HepG2 (cell line): Measurements from ENCODE around the gene DHX16. TPM values are rescaled to one million over a fixed set of nuclear protein-coding genes. Genes with fewer than 3 reads are reported as not detected.
A peak's percentile ranks its signal among the peaks of the same experiment; 100 is the strongest.

Experiments
- HOXA5 ChIP-seq: sonication (generic); formaldehyde crosslinking; IDR thresholded peaks from 2 replicates; pipeline ENCODE4 v1.4.0; 2020; ENCODE audit warnings: missing genetic modification reagents
- JUNB ChIP-seq: sonication (generic); formaldehyde crosslinking; IDR thresholded peaks from 2 replicates; pipeline ENCODE4 v1.8.0; 2022; ENCODE audit warnings: missing genetic modification reagents, mild to moderate bottlenecking, borderline replicate concordance
- SRSF1 ChIP-seq: fragments of 200-400 bp; formaldehyde crosslinking; optimal IDR thresholded peaks from 2 replicates; pipeline ENCODE3; 2017; ENCODE audit warnings: mild to moderate bottlenecking, low read depth, low read length, moderate library complexity
- TARDBP ChIP-seq: sonication (generic); formaldehyde crosslinking; IDR thresholded peaks from 2 replicates; pipeline ENCODE4 v1.8.0; 2022; ENCODE audit warnings: mild to moderate bottlenecking, missing genetic modification reagents
- ZNF747 ChIP-seq: sonication (generic); formaldehyde crosslinking; IDR thresholded peaks from 2 replicates; pipeline ENCODE4 v1.8.1; 2023; ENCODE audit warnings: missing genetic modification reagents, mild to moderate bottlenecking, borderline replicate concordance
- ZSCAN25 ChIP-seq: sonication (generic); formaldehyde crosslinking; IDR thresholded peaks from 2 replicates; pipeline ENCODE4 v1.8.0; 2022; ENCODE audit warnings: mild to moderate bottlenecking, missing genetic modification reagents
- polyA plus RNA-seq, 8 experiments: library from polyadenylated mRNA; depleted of rRNA in 3 of 8; stranded (reverse) in 7 of 8; unstranded in 1 of 8; fragments of >200 nt; fragmentation: Illumina TruSeq in 4 of 8; extraction: Trizol in 4 of 8; gene quantifications; 2 replicates each; pipeline versions ENCODE4 v1.2.1 to v1.2.3, GENCODE V29; 2011 to 2016; ENCODE audit warnings: low read depth in 4 of 8, missing spikeins in 1 of 8, mixed read lengths in 1 of 8; ENCODE audit not compliant: insufficient read depth in 1 of 8
- total RNA-seq, 5 experiments: library from RNA; depleted of rRNA; stranded (reverse); fragments of >200 nt; fragmentation: Illumina TruSeq; extraction: Trizol; gene quantifications; 2 replicates each; pipeline ENCODE4 v1.2.3, GENCODE V29; 2016; ENCODE audit warnings: low read depth in 1 of 5
- TF ChIP-seq, protein P1 (sequence below): sonication (generic); formaldehyde crosslinking; IDR thresholded peaks from 2 replicates; pipeline ENCODE4 v1.5.0; 2020; ENCODE audit warnings: mild to moderate bottlenecking, missing genetic modification reagents, borderline replicate concordance
- TF ChIP-seq, protein P2 (sequence below): sonication (generic); formaldehyde crosslinking; IDR thresholded peaks from 2 replicates; pipeline ENCODE4 v1.5.0; 2020; ENCODE audit warnings: missing genetic modification reagents
- TF ChIP-seq, protein P3 (sequence below): sonication (generic); formaldehyde crosslinking; IDR thresholded peaks from 2 replicates; pipeline ENCODE4 v1.5.1; 2020; ENCODE audit warnings: mild to moderate bottlenecking, moderate library complexity, missing genetic modification reagents

Gene DHX16
- total and polyA plus RNA-seq, 2 of the 13 experiments (the other 11 are each of a cell fraction or from before 2014, with no cell fraction given): 57.0 to 58.5 TPM

- TF ChIP-seq ZNF747 (peak; percentile 97), ZSCAN25 (peak; percentile 85), SRSF1 (peak; percentile 94), JUNB (CRISPR knock-in tag) (no peak), HOXA5 (CRISPR knock-in tag) (peak; percentile 85), TARDBP (CRISPR knock-in tag) (peak; percentile 70; the same call in 1 of the 2 replicates)
- TF ChIP-seq, protein P1, sequence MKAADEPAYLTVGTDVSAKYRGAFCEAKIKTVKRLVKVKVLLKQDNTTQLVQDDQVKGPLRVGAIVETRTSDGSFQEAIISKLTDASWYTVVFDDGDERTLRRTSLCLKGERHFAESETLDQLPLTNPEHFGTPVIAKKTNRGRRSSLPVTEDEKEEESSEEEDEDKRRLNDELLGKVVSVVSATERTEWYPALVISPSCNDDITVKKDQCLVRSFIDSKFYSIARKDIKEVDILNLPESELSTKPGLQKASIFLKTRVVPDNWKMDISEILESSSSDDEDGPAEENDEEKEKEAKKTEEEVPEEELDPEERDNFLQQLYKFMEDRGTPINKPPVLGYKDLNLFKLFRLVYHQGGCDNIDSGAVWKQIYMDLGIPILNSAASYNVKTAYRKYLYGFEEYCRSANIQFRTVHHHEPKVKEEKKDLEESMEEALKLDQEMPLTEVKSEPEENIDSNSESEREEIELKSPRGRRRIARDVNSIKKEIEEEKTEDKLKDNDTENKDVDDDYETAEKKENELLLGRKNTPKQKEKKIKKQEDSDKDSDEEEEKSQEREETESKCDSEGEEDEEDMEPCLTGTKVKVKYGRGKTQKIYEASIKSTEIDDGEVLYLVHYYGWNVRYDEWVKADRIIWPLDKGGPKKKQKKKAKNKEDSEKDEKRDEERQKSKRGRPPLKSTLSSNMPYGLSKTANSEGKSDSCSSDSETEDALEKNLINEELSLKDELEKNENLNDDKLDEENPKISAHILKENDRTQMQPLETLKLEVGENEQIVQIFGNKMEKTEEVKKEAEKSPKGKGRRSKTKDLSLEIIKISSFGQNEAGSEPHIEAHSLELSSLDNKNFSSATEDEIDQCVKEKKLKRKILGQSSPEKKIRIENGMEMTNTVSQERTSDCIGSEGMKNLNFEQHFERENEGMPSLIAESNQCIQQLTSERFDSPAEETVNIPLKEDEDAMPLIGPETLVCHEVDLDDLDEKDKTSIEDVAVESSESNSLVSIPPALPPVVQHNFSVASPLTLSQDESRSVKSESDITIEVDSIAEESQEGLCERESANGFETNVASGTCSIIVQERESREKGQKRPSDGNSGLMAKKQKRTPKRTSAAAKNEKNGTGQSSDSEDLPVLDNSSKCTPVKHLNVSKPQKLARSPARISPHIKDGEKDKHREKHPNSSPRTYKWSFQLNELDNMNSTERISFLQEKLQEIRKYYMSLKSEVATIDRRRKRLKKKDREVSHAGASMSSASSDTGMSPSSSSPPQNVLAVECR: peak; percentile 99
- TF ChIP-seq, protein P2, sequence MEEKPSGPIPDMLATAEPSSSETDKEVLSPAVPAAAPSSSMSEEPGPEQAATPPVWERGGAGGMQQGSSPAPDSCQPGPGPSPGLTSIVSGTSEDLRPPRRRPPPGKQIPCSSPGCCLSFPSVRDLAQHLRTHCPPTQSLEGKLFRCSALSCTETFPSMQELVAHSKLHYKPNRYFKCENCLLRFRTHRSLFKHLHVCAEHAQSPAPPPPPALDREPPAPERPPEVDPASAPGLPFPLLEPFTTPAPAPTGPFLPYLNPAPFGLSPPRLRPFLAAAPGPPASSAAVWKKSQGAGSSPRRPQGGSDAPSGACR (CRISPR knock-in tag): peak; percentile 81
- TF ChIP-seq, protein P3, sequence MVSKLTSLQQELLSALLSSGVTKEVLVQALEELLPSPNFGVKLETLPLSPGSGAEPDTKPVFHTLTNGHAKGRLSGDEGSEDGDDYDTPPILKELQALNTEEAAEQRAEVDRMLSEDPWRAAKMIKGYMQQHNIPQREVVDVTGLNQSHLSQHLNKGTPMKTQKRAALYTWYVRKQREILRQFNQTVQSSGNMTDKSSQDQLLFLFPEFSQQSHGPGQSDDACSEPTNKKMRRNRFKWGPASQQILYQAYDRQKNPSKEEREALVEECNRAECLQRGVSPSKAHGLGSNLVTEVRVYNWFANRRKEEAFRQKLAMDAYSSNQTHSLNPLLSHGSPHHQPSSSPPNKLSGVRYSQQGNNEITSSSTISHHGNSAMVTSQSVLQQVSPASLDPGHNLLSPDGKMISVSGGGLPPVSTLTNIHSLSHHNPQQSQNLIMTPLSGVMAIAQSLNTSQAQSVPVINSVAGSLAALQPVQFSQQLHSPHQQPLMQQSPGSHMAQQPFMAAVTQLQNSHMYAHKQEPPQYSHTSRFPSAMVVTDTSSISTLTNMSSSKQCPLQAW (CRISPR knock-in tag): peak; percentile 85
Observed at GRCh38 chr6:30626484-30627366, 46.1 kb downstream of the DHX16 start, which contains the start of gene ATAT1 (continued).
